HepG2 (cell line): ENCODE measurements around the gene ASIC3. TPM values are rescaled to one million over a fixed set of nuclear protein-coding genes. Genes with fewer than 3 reads are reported as not detected.

Experiments
- ASH2L ChIP-seq: fragments of 300-600, 200-600 bp; sonication (generic); IDR thresholded peaks from 2 replicates; pipeline ENCODE4 v1.7.0; 2017; ENCODE audit warnings: low read depth, mild to moderate bottlenecking, moderate library complexity, mixed read lengths, low read length; ENCODE audit not compliant: insufficient read length
- FOXC1 ChIP-seq: sonication (generic); formaldehyde crosslinking; IDR thresholded peaks from 2 replicates; pipeline ENCODE4 v1.8.0; 2022; ENCODE audit warnings: mild to moderate bottlenecking, missing genetic modification reagents, borderline replicate concordance
- HES4 ChIP-seq: sonication (generic); formaldehyde crosslinking; IDR thresholded peaks from 2 replicates; pipeline ENCODE4 v1.9.0; 2021; ENCODE audit warnings: mild to moderate bottlenecking, missing genetic modification reagents, borderline replicate concordance
- KDM2A ChIP-seq: sonication (generic); formaldehyde crosslinking; IDR thresholded peaks from 2 replicates; pipeline ENCODE4 v1.4.0; 2020; ENCODE audit warnings: low read depth, missing genetic modification reagents, borderline replicate concordance
- MYC ChIP-seq: sonication (generic); formaldehyde crosslinking; IDR thresholded peaks from 2 replicates; pipeline ENCODE4 v1.9.0; 2021; ENCODE audit warnings: missing genetic modification reagents, borderline replicate concordance
- NFAT5 ChIP-seq: sonication (generic); formaldehyde crosslinking; IDR thresholded peaks from 2 replicates; pipeline ENCODE4 v1.4.0; 2020; ENCODE audit warnings: missing genetic modification reagents
- PAXIP1 ChIP-seq: sonication (generic); formaldehyde crosslinking; conservative IDR thresholded peaks from 2 replicates; pipeline ENCODE4 v1.4.0; 2020; ENCODE audit warnings: mild to moderate bottlenecking, missing genetic modification reagents, moderate library complexity
- POLR2G ChIP-seq: fragments of 200-400 bp; formaldehyde crosslinking; IDR thresholded peaks from 2 replicates; pipeline ENCODE4 v1.6.1; 2018; ENCODE audit warnings: mild to moderate bottlenecking, low read depth, low read length, moderate library complexity
- RAD21 ChIP-seq: fragments of 450-650 bp; formaldehyde crosslinking; IDR thresholded peaks from 2 replicates; pipeline ENCODE4 v1.5.0; 2020; ENCODE audit warnings: mild to moderate bottlenecking
- TCF12 ChIP-seq, 2 experiments: fragments of 450-650 bp in 1 of 2; sonication (generic) in 1 of 2; formaldehyde crosslinking in 1 of 2; IDR thresholded peaks; 2 replicates each; pipeline versions ENCODE4 v1.6.1 to v1.8.0; 2017 to 2022; ENCODE audit warnings: antibody characterized with exemption in 1 of 2, mild to moderate bottlenecking in 1 of 2, missing genetic modification reagents in 1 of 2, moderate library complexity in 1 of 2
- YEATS2 ChIP-seq: sonication (generic); formaldehyde crosslinking; IDR thresholded peaks from 2 replicates; pipeline ENCODE4 v1.4.0; 2020; ENCODE audit warnings: missing genetic modification reagents, borderline replicate concordance
- ZNF350 ChIP-seq: sonication (generic); formaldehyde crosslinking; IDR thresholded peaks from 2 replicates; pipeline ENCODE4 v1.4.0; 2020; ENCODE audit warnings: mild to moderate bottlenecking, low read depth, missing genetic modification reagents, borderline replicate concordance
- ZNF468 ChIP-seq: sonication (generic); formaldehyde crosslinking; IDR thresholded peaks from 2 replicates; pipeline ENCODE4 v1.8.0; 2022; ENCODE audit warnings: mild to moderate bottlenecking, moderate library complexity, missing genetic modification reagents
- ZNF687 ChIP-seq: sonication (generic); formaldehyde crosslinking; IDR thresholded peaks from 2 replicates; pipeline ENCODE4 v1.5.1; 2020; ENCODE audit warnings: mild to moderate bottlenecking, missing genetic modification reagents, moderate library complexity
- polyA plus RNA-seq, 8 experiments: library from polyadenylated mRNA; depleted of rRNA in 3 of 8; stranded (reverse) in 7 of 8; unstranded in 1 of 8; fragments of >200 nt; fragmentation: Illumina TruSeq in 4 of 8; extraction: Trizol in 4 of 8; gene quantifications; 2 replicates each; pipeline versions ENCODE4 v1.2.1 to v1.2.3, GENCODE V29; 2011 to 2016; ENCODE audit warnings: low read depth in 4 of 8, missing spikeins in 1 of 8, mixed read lengths in 1 of 8; ENCODE audit not compliant: insufficient read depth in 1 of 8
- total RNA-seq, 5 experiments: library from RNA; depleted of rRNA; stranded (reverse); fragments of >200 nt; fragmentation: Illumina TruSeq; extraction: Trizol; gene quantifications; 2 replicates each; pipeline ENCODE4 v1.2.3, GENCODE V29; 2016; ENCODE audit warnings: low read depth in 1 of 5

ASIC3 gene
- total and polyA plus RNA-seq, 2 of the 13 experiments (the other 11 are each of a cell fraction or from before 2014, with no cell fraction given): 0.51 TPM; not detected in 1

- TF ChIP-seq NFAT5 (CRISPR knock-in tag): no peak
- peak; percentile 82; the same call in 1 of the 2 replicates for TF ChIP-seq ZNF350 (CRISPR knock-in tag)
- peak; percentile 50; the same call in 1 of the 2 replicates for TF ChIP-seq FOXC1
- TF ChIP-seq HES4 (CRISPR knock-in tag): peak; percentile 76
- TF ChIP-seq POLR2G: peak; percentile 80
- no peak for TF ChIP-seq ZNF468 (CRISPR knock-in tag)
- TF ChIP-seq KDM2A: 0 out of 2 replicates have a peak, but pooled peaks have one; percentile 45
- peak; percentile 86 for TF ChIP-seq ZNF687 (CRISPR knock-in tag)
- 0 out of 2 replicates have a peak, but pooled peaks have one; percentile 28 for TF ChIP-seq YEATS2 (CRISPR knock-in tag)
- TF ChIP-seq TCF12 (IDR thresholded peaks at IDR 0.05): no peak
- TF ChIP-seq TCF12 (CRISPR knock-in tag; IDR thresholded peaks at IDR 0.05): 0 out of 2 replicates have a peak, but pooled peaks have one; percentile 1
- TF ChIP-seq PAXIP1 (CRISPR knock-in tag): peak; percentile 82
- peak; percentile 35 for TF ChIP-seq RAD21 (CRISPR knock-in tag)
- TF ChIP-seq ASH2L: peak; percentile 67
- TF ChIP-seq MYC (CRISPR knock-in tag): peak; percentile 88
Observed at GRCh38 chr7:151062399-151063211, 14.3 kb downstream of the ASIC3 start (continued).
